DMS53 treated with DMSO at 0.1 percent for 48 hours (cell line): ENCODE data around the gene POP4.
A peak's percentile ranks its signal among the peaks of the same experiment; 100 is the strongest.

Source experiments
- DNase-seq: peaks from one replicate; lab custom pipeline; 2025; ENCODE audit not compliant: unreplicated experiment; lab: John Stamatoyannopoulos, UW

POP4 gene

GRCh38 chr19:29629836-29630534 lies 23.9 kb downstream of the POP4 start:
- DNase-seq: no peak

GRCh38 chr19:29630655-29631054 lies 24.6 kb downstream of the POP4 start:
- no peak for DNase-seq

- DNase-seq: no peak
Measured at GRCh38 chr19:29631450-29631849, 25.4 kb downstream of the POP4 start.

- DNase-seq: no peak
Measured at GRCh38 chr19:29634002-29634401, 27.9 kb downstream of the POP4 start.

GRCh38 chr19:29634423-29635130 lies 28.5 kb downstream of the POP4 start:
- DNase-seq: no peak

GRCh38 chr19:29635963-29636362 lies 29.9 kb downstream of the POP4 start:
- DNase-seq: no peak

- no peak for DNase-seq
Measured at GRCh38 chr19:29636553-29637360, 30.7 kb downstream of the POP4 start.

GRCh38 chr19:29639086-29639485 lies 33.0 kb downstream of the POP4 start:
- no peak for DNase-seq

- peak; percentile 32 for DNase-seq
Measured at GRCh38 chr19:29640231-29640630, 34.1 kb downstream of the POP4 start.

GRCh38 chr19:29641597-29641996 lies 35.5 kb downstream of the POP4 start:
- DNase-seq: no peak

GRCh38 chr19:29643361-29643935 lies 37.4 kb downstream of the POP4 start:
- DNase-seq: no peak

GRCh38 chr19:29644210-29644609 lies 38.1 kb downstream of the POP4 start:
- DNase-seq: no peak

GRCh38 chr19:29645491-29645867 lies 39.4 kb downstream of the POP4 start:
- no peak for DNase-seq

GRCh38 chr19:29645911-29646310 lies 39.8 kb downstream of the POP4 start:
- DNase-seq: no peak

- no peak for DNase-seq
Measured at GRCh38 chr19:29650772-29651387, 44.8 kb downstream of the POP4 start.

- DNase-seq: no peak
Measured at GRCh38 chr19:29651622-29652394, 45.7 kb downstream of the POP4 start.

- no peak for DNase-seq
Measured at GRCh38 chr19:29653398-29653797, 47.3 kb downstream of the POP4 start.

- no peak for DNase-seq
Measured at GRCh38 chr19:29655648-29656335, 49.7 kb downstream of the POP4 start.

GRCh38 chr19:29658221-29658991 lies 52.3 kb downstream of the POP4 start:
- no peak for DNase-seq
